CD4-positive, CD25-positive, alpha-beta regulatory T cell (primary cell): Measurements from ENCODE around the gene CACNA1A. TPM values are rescaled to one million over a fixed set of nuclear protein-coding genes. Genes with fewer than 3 reads are reported as not detected.

ENCODE experiments used
- ATAC-seq, 2 donors: fragments of 150-1000 bp; cut with Tn5 transposase; one replicate each; pipeline ENCODE4 v1.10.0; 2021; ENCODE audit warnings: low read depth in 2 of 2, moderate number of reproducible peaks in 2 of 2, moderate library complexity in 1 of 2
- DNase-seq, 3 donors: peaks; one replicate each; pipeline versions ENCODE4 v3.0.0 to v3.0.0-alpha.2; 2012 to 2022; ENCODE audit warnings: mixed read lengths in 1 of 3
- H3K27ac ChIP-seq: one replicate; pipeline ENCODE4 v1.7.0; 2013; ENCODE audit warnings: mild to moderate bottlenecking, low read length; ENCODE audit not compliant: insufficient read depth, poor library complexity, severe bottlenecking
- H3K27me3 ChIP-seq: one replicate; pipeline ENCODE4 v1.7.0; 2013; ENCODE audit warnings: low read length; ENCODE audit not compliant: control insufficient read depth, insufficient read depth
- H3K36me3 ChIP-seq: one replicate; pipeline ENCODE4 v1.7.0; 2013; ENCODE audit warnings: mild to moderate bottlenecking, low read length, moderate library complexity; ENCODE audit not compliant: control insufficient read depth, insufficient read depth
- H3K4me1 ChIP-seq: 2 replicates; pipeline ENCODE4 v1.7.0; 2013; ENCODE audit warnings: mild to moderate bottlenecking, low read length; ENCODE audit not compliant: insufficient read depth, control insufficient read depth, poor library complexity, severe bottlenecking
- H3K4me3 ChIP-seq: one replicate; pipeline ENCODE4 v1.7.0; 2013; ENCODE audit warnings: low read depth, mild to moderate bottlenecking, low read length, moderate library complexity
- H3K9me3 ChIP-seq, 2 experiments: 1 replicate in 1 of 2; 2 replicates in 1 of 2; pipeline ENCODE4 v1.7.0; 2013; ENCODE audit warnings: low read length in 2 of 2, mild to moderate bottlenecking in 1 of 2, moderate library complexity in 1 of 2; ENCODE audit not compliant: control insufficient read depth in 2 of 2
- H3K27ac Mint-ChIP-seq, 3 donors: one replicate each; pipeline ENCODE4 v1.8.0; 2020 to 2022; ENCODE audit warnings: mild to moderate bottlenecking in 3 of 3, mixed read lengths in 3 of 3, moderate library complexity in 2 of 3
- H3K27me3 Mint-ChIP-seq: one replicate; pipeline ENCODE4 v1.8.0; 2022; ENCODE audit warnings: mild to moderate bottlenecking, mixed read lengths
- H3K36me3 Mint-ChIP-seq: one replicate; pipeline ENCODE4 v1.8.0; 2020; ENCODE audit warnings: mixed read lengths
- H3K4me1 Mint-ChIP-seq, 4 donors: one replicate each; pipeline ENCODE4 v1.8.0; 2020 to 2022; ENCODE audit warnings: mixed read lengths in 4 of 4, mild to moderate bottlenecking in 1 of 4
- H3K4me3 Mint-ChIP-seq, 4 donors: one replicate each; pipeline ENCODE4 v1.8.0; 2020 to 2022; ENCODE audit warnings: mild to moderate bottlenecking in 4 of 4, mixed read lengths in 4 of 4, moderate library complexity in 3 of 4
- H3K9me3 Mint-ChIP-seq, 7 donors: one replicate each; pipeline ENCODE4 v1.8.0; 2020 to 2022; ENCODE audit warnings: mixed read lengths in 7 of 7, mild to moderate bottlenecking in 3 of 7, moderate library complexity in 2 of 7
- polyA plus RNA-seq, 4 donors: library from polyadenylated mRNA; unstranded; fragments of 300-500 nt; fragmentation: Illumina TruSeq; gene quantifications; one replicate each; pipeline ENCODE4 v1.2.3, GENCODE V29; 2021
- total RNA-seq: library from RNA; stranded (reverse); gene quantifications from one replicate; pipeline ENCODE4 v1.2.3, GENCODE V29; 2022

CACNA1A gene
- total and polyA plus RNA-seq, 5 donors from 2014 or later = 0.16 to 0.62 TPM; not detected in 3

DNA sequence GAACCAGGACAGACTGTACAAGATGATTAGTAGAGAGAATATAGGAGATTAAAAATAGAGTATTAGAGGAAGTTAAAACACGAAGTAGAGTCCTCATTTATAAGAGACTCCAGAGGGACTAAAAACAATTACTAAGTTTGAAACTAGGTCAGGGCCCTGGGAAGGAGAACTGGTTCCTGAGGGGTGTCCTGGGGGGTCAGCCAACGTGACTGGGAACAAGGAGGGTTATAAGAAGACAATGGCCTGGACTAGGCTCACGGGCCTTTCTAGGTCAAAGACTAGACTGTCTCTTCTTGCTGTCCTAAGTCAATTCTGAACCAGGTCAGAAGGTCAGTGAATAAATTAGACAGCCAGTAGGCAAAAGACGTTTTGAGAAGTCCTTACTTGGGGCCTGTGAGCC is 190.8 kb downstream of the CACNA1A start:
- no peaks in the 10 kb centered on the region for H3K36me3 Mint-ChIP-seq
- no peaks in the 10 kb centered on the region for H3K27me3 ChIP-seq
- no peaks in the 10 kb centered on the region for H3K4me1 Mint-ChIP-seq
- no peaks in the 10 kb centered on the region for H3K9me3 ChIP-seq
- no peaks in the 10 kb centered on the region for H3K36me3 ChIP-seq
- H3K4me3 ChIP-seq = no peak overlapping the region
- H3K9me3 Mint-ChIP-seq = peaks cover 0 to 10% (median 2%) of the 10 kb centered on the region in 7 donors
- no peak overlapping the region for H3K27ac ChIP-seq
- H3K4me1 ChIP-seq = no peaks in the 10 kb centered on the region
- H3K27me3 Mint-ChIP-seq = peaks cover 23% of the 10 kb centered on the region
- no peak for ATAC-seq
- no peak overlapping the region for H3K4me3 Mint-ChIP-seq
- no peak for DNase-seq
- H3K27ac Mint-ChIP-seq = no peak overlapping the region

DNA sequence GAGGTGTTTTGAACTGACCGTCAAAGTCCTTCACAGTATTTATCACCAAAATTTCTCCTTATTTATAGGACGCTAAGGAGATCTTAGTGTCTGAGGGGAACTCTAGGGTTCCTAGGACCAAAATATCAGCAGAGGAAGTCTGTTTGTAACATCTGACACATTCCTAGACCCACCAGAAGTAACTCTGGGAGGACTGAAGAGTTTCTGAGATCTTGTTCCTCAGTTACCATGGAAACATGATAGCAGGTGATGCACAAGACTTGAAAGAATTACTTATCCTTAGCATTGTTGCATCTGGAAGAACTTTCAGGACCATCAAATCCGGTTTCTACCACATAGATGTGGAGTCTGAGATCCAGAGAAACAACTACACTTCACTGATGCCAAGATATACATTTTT is 191.5 kb downstream of the CACNA1A start:
- no peak overlapping the region for H3K4me3 Mint-ChIP-seq
- no peaks in the 10 kb centered on the region for H3K9me3 ChIP-seq
- no peak for ATAC-seq

DNA sequence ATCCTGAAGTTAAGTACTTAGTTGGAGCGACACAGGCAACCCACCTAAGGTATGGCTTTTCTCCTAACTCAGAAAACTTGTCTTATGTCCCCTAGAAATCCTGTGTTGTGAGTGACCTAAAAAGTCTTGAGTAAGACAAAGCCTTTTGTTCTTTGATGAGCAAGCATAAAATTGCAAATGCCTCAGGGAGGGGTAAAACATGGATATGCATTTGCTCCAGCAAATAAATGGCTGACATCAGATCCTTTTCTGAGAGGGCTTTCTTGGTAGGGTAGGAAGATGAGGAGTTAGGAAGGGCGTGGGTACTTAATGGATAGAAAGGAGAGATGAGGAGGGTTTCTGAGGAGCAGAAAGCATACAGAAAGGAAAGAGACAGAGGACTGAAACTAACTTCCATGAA is 192.4 kb downstream of the CACNA1A start:
- ATAC-seq = no peak
- no peak overlapping the region for H3K27ac ChIP-seq
- no peak overlapping the region for H3K4me3 ChIP-seq
- Mint-ChIP-seq H3K4me1 (no peaks in the 10 kb centered on the region), H3K9me3 (peaks cover 0 to 7% (median 2%) of the 10 kb centered on the region in 7 donors), H3K4me3 (no peak overlapping the region), H3K27ac (no peak overlapping the region), H3K36me3 (no peaks in the 10 kb centered on the region), H3K27me3 (peaks cover 23% of the 10 kb centered on the region)
- no peaks in the 10 kb centered on the region for H3K36me3 ChIP-seq
- no peaks in the 10 kb centered on the region for H3K27me3 ChIP-seq
- H3K9me3 ChIP-seq = no peaks in the 10 kb centered on the region
- no peaks in the 10 kb centered on the region for H3K4me1 ChIP-seq
- no peak for DNase-seq

More for the DNA sequence above, 191.5 kb downstream of the CACNA1A start:
- Mint-ChIP-seq H3K4me1 (no peaks in the 10 kb centered on the region), H3K27me3 (peaks cover 23% of the 10 kb centered on the region), H3K36me3 (no peaks in the 10 kb centered on the region), H3K27ac (no peak overlapping the region), H3K9me3 (peaks cover 0 to 7% (median 2%) of the 10 kb centered on the region in 7 donors)
- Histone ChIP-seq H3K4me1 (no peaks in the 10 kb centered on the region), H3K27me3 (no peaks in the 10 kb centered on the region), H3K36me3 (no peaks in the 10 kb centered on the region), H3K4me3 (no peak overlapping the region), H3K27ac (no peak overlapping the region)
- no peak for DNase-seq

DNA sequence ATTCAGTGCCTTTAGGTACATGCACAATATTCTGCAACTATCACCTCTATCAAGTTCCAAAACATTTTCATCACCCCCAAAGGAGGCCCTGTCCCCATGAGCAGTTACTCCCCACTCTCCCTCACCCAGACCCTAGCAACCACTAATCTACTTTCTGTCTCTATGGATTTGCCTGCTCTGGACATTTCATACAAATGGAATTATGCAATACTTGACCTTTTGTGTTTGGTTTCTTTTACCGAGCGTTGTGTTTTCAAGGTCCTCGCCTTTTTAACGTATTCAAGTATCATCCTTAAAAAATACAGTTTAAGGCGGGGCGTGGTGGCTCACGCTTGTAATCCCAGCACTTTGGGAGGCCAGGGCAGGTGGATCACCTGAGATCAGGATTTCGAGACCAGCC is 196.4 kb downstream of the CACNA1A start:
- Mint-ChIP-seq H3K9me3 (peaks cover 0 to 4% (median 0%) of the 10 kb centered on the region in 7 donors), H3K36me3 (no peaks in the 10 kb centered on the region)
- no peaks in the 10 kb centered on the region for H3K4me1 ChIP-seq

DNA sequence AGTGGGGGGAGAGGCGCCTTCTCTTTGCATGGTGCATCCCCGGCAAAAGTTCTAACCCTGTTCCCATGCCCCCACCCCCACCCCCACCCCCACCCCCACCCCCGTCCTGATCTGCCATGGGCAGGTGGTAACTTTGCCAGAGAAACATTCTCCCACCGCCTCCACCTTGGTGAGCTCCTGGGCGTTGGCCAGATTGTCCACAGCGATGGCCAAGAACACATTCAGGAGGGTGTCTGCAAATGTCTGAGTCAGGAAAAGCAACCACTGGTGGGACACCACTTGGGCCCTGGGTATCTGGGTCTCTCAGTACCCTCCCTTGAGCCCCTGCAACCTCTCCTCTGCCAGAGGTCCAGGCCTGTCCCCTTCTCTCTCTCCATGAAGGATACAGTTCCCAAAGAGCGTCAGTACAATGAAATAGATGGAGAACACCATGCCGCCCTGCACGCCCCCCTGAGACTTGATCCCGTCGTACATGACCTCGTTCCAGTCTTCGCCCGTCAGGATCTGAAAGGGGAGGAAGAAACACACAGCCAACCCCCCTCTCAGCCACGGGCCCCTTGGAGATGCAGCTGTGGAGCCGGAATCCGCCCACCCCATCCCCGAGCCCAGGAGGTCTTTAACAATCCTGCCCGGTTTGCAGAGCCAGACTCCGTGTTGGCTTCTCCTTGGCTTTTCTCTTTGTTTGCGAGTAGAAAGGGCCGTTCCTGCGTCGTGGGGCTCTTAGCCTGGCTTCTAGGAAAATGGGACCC is 202.7 kb downstream of the CACNA1A start:
- peaks cover 5% of the 10 kb centered on the region for H3K27me3 ChIP-seq
- Mint-ChIP-seq H3K36me3 (no peaks in the 10 kb centered on the region), H3K4me3 (no peak overlapping the region), H3K4me1 (peaks cover 0 to 12% (median 4%) of the 10 kb centered on the region in 4 donors), H3K9me3 (peaks cover 0 to 3% (median 0%) of the 10 kb centered on the region in 7 donors), H3K27ac (no peak overlapping the region), H3K27me3 (peaks cover 39% of the 10 kb centered on the region)
- no peak for DNase-seq
- H3K9me3 ChIP-seq = no peaks in the 10 kb centered on the region
- H3K36me3 ChIP-seq = no peaks in the 10 kb centered on the region
- no peak overlapping the region for H3K4me3 ChIP-seq
- H3K4me1 ChIP-seq = peaks cover 3% of the 10 kb centered on the region
- no peak for ATAC-seq
- no peak overlapping the region for H3K27ac ChIP-seq

More for the DNA sequence above, 196.4 kb downstream of the CACNA1A start:
- Histone ChIP-seq H3K4me3 (no peak overlapping the region), H3K27ac (no peak overlapping the region), H3K9me3 (no peaks in the 10 kb centered on the region), H3K27me3 (no peaks in the 10 kb centered on the region), H3K36me3 (no peaks in the 10 kb centered on the region)
- H3K27me3 Mint-ChIP-seq = peaks cover 16% of the 10 kb centered on the region
- ATAC-seq (no peak), DNase-seq (no peak)
- H3K4me3 Mint-ChIP-seq = no peak overlapping the region
- H3K4me1 Mint-ChIP-seq = peaks cover 0 to 4% (median 2%) of the 10 kb centered on the region in 4 donors
- H3K27ac Mint-ChIP-seq = no peak overlapping the region

DNA sequence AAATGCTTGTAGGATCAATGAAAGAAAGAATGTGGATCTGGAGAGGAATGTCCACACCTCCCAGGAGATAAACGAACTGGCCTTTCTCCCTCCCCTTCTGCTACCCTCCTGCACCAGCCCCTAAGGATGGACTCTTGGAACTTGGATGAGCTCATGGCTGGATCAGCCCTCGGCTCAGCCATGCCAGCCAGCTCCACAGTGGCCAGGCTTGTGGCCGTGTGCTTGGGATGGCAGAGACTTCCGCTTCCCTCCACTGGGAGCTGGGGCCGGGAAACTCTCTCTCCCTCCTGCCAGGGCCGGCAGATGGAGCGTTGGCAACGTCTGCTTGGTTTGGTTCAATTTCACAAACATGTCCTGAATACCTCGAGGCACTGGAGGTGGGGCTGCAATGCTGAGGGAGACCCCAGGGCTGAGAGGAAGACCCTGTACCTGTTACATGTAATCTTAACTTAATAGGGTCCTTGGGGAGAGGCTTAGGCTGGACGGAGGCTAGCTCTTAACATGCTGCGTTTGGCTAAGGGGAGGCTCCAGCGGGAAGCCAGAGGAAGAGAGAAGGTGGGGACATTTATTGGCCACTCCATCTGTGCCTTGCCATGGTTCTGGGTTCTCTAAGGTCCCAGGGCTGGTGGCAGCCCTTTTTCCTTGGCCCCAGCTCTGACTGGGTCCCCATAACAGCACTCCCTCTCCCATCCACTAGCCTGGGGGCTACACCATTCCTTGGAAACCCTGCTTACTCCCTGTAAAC is 203.6 kb downstream of the CACNA1A start:
- H3K27me3 Mint-ChIP-seq = peaks cover 39% of the 10 kb centered on the region
- peaks cover 5% of the 10 kb centered on the region for H3K27me3 ChIP-seq

DNA sequence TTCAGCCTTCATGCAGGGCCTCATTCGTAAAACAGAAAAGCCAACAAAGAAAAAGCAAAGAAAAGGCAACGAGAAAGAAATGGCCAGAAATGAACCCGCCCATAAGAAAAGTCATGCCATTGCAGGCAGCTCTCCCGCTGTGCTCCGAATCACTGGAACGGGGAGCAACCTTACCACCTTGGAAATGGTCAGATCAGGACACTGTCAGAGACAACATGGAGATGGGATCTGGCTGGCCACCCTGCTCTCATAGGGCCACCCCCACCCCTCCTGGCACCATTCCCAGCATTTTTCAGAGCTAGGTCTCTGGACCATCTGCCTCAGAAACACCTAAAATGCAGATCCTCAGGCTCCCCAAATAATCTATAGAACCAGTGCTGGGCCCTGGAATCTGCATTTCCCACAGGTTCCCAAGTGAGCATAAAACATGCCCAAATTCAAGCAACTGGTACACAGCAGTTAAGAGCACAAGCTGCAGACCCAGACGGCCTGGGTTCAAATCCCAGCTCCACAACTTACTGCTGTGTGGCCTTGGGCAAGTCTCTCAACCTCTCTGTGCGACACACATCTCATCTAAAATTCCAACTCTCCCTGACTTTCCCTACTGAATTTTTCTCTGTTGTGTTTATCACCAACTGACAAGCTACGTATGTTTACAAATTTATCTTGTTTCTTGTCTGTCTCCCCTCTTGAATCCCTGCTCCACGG is 204.5 kb downstream of the CACNA1A start:
- ATAC-seq (no peak), DNase-seq (no peak)
- no peak overlapping the region for H3K27ac ChIP-seq
- H3K36me3 ChIP-seq = no peaks in the 10 kb centered on the region
- H3K27ac Mint-ChIP-seq = peak overlapping the region in 1 of 3 donors; percentile 83
- H3K4me3 Mint-ChIP-seq = no peak overlapping the region
- H3K4me3 ChIP-seq = no peak overlapping the region
- H3K27me3 Mint-ChIP-seq = peaks cover 44% of the 10 kb centered on the region
- peaks cover 3% of the 10 kb centered on the region for H3K4me1 ChIP-seq
- peaks cover 0 to 2% (median 0%) of the 10 kb centered on the region in 7 donors for H3K9me3 Mint-ChIP-seq
- H3K4me1 Mint-ChIP-seq = peaks cover 0 to 12% (median 4%) of the 10 kb centered on the region in 4 donors
- H3K36me3 Mint-ChIP-seq = no peaks in the 10 kb centered on the region
- no peaks in the 10 kb centered on the region for H3K9me3 ChIP-seq
- peaks cover 5% of the 10 kb centered on the region for H3K27me3 ChIP-seq

More for the DNA sequence above, 203.6 kb downstream of the CACNA1A start:
- Histone ChIP-seq H3K4me1 (peaks cover 3% of the 10 kb centered on the region), H3K27ac (no peak overlapping the region), H3K4me3 (no peak overlapping the region), H3K36me3 (no peaks in the 10 kb centered on the region), H3K9me3 (no peaks in the 10 kb centered on the region)
- H3K9me3 Mint-ChIP-seq = peaks cover 0 to 3% (median 0%) of the 10 kb centered on the region in 7 donors
- H3K4me3 Mint-ChIP-seq = no peak overlapping the region
- H3K4me1 Mint-ChIP-seq = peaks cover 0 to 12% (median 4%) of the 10 kb centered on the region in 4 donors
- no peak for ATAC-seq
- H3K36me3 Mint-ChIP-seq = no peaks in the 10 kb centered on the region
- no peak overlapping the region for H3K27ac Mint-ChIP-seq
- DNase-seq = no peak
